Muscle layer of duodenum (tissue), 2 donors: ENCODE data around the gene SLC5A9.

Experiments
- H3K27ac ChIP-seq: one replicate; pipeline ENCODE4 v1.7.0; 2013; ENCODE audit warnings: mild to moderate bottlenecking, low read length
- H3K27me3 ChIP-seq: one replicate; pipeline ENCODE4 v1.7.0; 2013; ENCODE audit warnings: low read depth, mild to moderate bottlenecking, control low read depth, low read length
- H3K36me3 ChIP-seq, 2 donors: one replicate each; pipeline ENCODE4 v1.7.0; 2013; ENCODE audit warnings: low read length in 2 of 2, control low read depth in 1 of 2, mild to moderate bottlenecking in 1 of 2; ENCODE audit not compliant: insufficient read depth in 2 of 2, control insufficient read depth in 1 of 2
- H3K4me1 ChIP-seq, 2 donors: one replicate each; pipeline ENCODE4 v1.7.0; 2013; ENCODE audit warnings: low read length in 2 of 2, mild to moderate bottlenecking in 2 of 2, control low read depth in 1 of 2, moderate library complexity in 1 of 2; ENCODE audit not compliant: insufficient read depth in 2 of 2, control insufficient read depth in 1 of 2
- H3K4me3 ChIP-seq, 2 donors: one replicate each; pipeline ENCODE4 v1.7.0; 2013; ENCODE audit warnings: low read length in 2 of 2, low read depth in 1 of 2, mild to moderate bottlenecking in 1 of 2
- H3K9me3 ChIP-seq, 2 donors: one replicate each; pipeline ENCODE4 v1.7.0; 2013; ENCODE audit warnings: low read length in 2 of 2, control low read depth in 1 of 2, mild to moderate bottlenecking in 1 of 2; ENCODE audit not compliant: control insufficient read depth in 1 of 2
- donor health status: healthy.

The SLC5A9 gene

GRCh38 chr1:48222501-48223242 lies at the start of gene SLC5A9:
Gene SLC5A9, plus strand, starts transcription at chr1:48222716. Its CDS starts 21 bp downstream, at chr1:48222737.
- Histone ChIP-seq H3K4me3 (no peak within 1 kb of the TSS), H3K27ac (no peak within 1 kb of the TSS), H3K9me3 (no peaks in the 10 kb centered on the region)

GRCh38 chr1:48175116-48175515 lies 47.4 kb upstream of the SLC5A9 start:
- Histone ChIP-seq H3K27ac (no peak overlapping the region), H3K9me3 (no peaks in the 10 kb centered on the region), H3K4me1 (no peaks in the 10 kb centered on the region), H3K36me3 (no peaks in the 10 kb centered on the region), H3K4me3 (no peak overlapping the region), H3K27me3 (no peaks in the 10 kb centered on the region)

More at GRCh38 chr1:48222501-48223242, at the start of gene SLC5A9:
- H3K27me3 ChIP-seq: no peaks in the 10 kb centered on the region
- no peaks in the 10 kb centered on the region for H3K4me1 ChIP-seq
- H3K36me3 ChIP-seq: no peaks in the 10 kb centered on the region

GRCh38 chr1:48177257-48177656 lies 45.3 kb upstream of the SLC5A9 start:
- H3K36me3 ChIP-seq: no peaks in the 10 kb centered on the region
- no peak overlapping the region for H3K4me3 ChIP-seq
- no peak overlapping the region for H3K27ac ChIP-seq
- no peaks in the 10 kb centered on the region for H3K9me3 ChIP-seq
- no peaks in the 10 kb centered on the region for H3K4me1 ChIP-seq
- no peaks in the 10 kb centered on the region for H3K27me3 ChIP-seq

GRCh38 chr1:48181669-48182367 lies 40.7 kb upstream of the SLC5A9 start:
- Histone ChIP-seq H3K4me1 (no peaks in the 10 kb centered on the region), H3K36me3 (no peaks in the 10 kb centered on the region)

GRCh38 chr1:48182439-48182838 lies 40.1 kb upstream of the SLC5A9 start:
- H3K9me3 ChIP-seq: no peaks in the 10 kb centered on the region
- no peak overlapping the region for H3K4me3 ChIP-seq
- no peaks in the 10 kb centered on the region for H3K36me3 ChIP-seq
- no peaks in the 10 kb centered on the region for H3K27me3 ChIP-seq
- no peak overlapping the region for H3K27ac ChIP-seq
- H3K4me1 ChIP-seq: no peaks in the 10 kb centered on the region

More at GRCh38 chr1:48181669-48182367, 40.7 kb upstream of the SLC5A9 start:
- H3K27ac ChIP-seq: no peak overlapping the region
- H3K9me3 ChIP-seq: no peaks in the 10 kb centered on the region
- H3K4me3 ChIP-seq: no peak overlapping the region
- H3K27me3 ChIP-seq: no peaks in the 10 kb centered on the region

- no peaks in the 10 kb centered on the region for H3K9me3 ChIP-seq
- H3K27ac ChIP-seq: no peak overlapping the region
- H3K4me3 ChIP-seq: no peak overlapping the region
- no peaks in the 10 kb centered on the region for H3K36me3 ChIP-seq
- no peaks in the 10 kb centered on the region for H3K4me1 ChIP-seq
- no peaks in the 10 kb centered on the region for H3K27me3 ChIP-seq
Measured at GRCh38 chr1:48186306-48186839, 36.1 kb upstream of the SLC5A9 start.

GRCh38 chr1:48187969-48188563 lies 34.5 kb upstream of the SLC5A9 start:
- Histone ChIP-seq H3K9me3 (no peaks in the 10 kb centered on the region), H3K4me3 (no peak overlapping the region), H3K36me3 (no peaks in the 10 kb centered on the region), H3K4me1 (no peaks in the 10 kb centered on the region), H3K27me3 (no peaks in the 10 kb centered on the region), H3K27ac (no peak overlapping the region)

GRCh38 chr1:48190881-48191280 lies 31.6 kb upstream of the SLC5A9 start:
- no peak overlapping the region for H3K27ac ChIP-seq
- no peaks in the 10 kb centered on the region for H3K36me3 ChIP-seq
- H3K9me3 ChIP-seq: no peaks in the 10 kb centered on the region
- no peaks in the 10 kb centered on the region for H3K4me1 ChIP-seq
- H3K27me3 ChIP-seq: no peaks in the 10 kb centered on the region
- no peak overlapping the region for H3K4me3 ChIP-seq

- Histone ChIP-seq H3K4me3 (no peak overlapping the region), H3K36me3 (no peaks in the 10 kb centered on the region), H3K27ac (no peak overlapping the region), H3K27me3 (no peaks in the 10 kb centered on the region), H3K9me3 (no peaks in the 10 kb centered on the region), H3K4me1 (no peaks in the 10 kb centered on the region)
Measured at GRCh38 chr1:48194801-48195200, 27.7 kb upstream of the SLC5A9 start.

- no peak overlapping the region for H3K27ac ChIP-seq
- H3K36me3 ChIP-seq: no peaks in the 10 kb centered on the region
- no peaks in the 10 kb centered on the region for H3K27me3 ChIP-seq
- H3K9me3 ChIP-seq: no peaks in the 10 kb centered on the region
- H3K4me1 ChIP-seq: no peaks in the 10 kb centered on the region
- H3K4me3 ChIP-seq: no peak overlapping the region
Measured at GRCh38 chr1:48196237-48196636, 26.3 kb upstream of the SLC5A9 start.

- H3K4me1 ChIP-seq: no peaks in the 10 kb centered on the region
- H3K9me3 ChIP-seq: no peaks in the 10 kb centered on the region
- no peak overlapping the region for H3K27ac ChIP-seq
- H3K36me3 ChIP-seq: no peaks in the 10 kb centered on the region
- H3K4me3 ChIP-seq: no peak overlapping the region
- H3K27me3 ChIP-seq: no peaks in the 10 kb centered on the region
Measured at GRCh38 chr1:48198970-48199369, 23.5 kb upstream of the SLC5A9 start.
